GM21619 (cell line): ENCODE results near the gene LRRC3.
"Not testable (repeated sequence)": the region's sequence is repeated elsewhere in the genome, so short reads cannot be mapped to it uniquely, and the experiment has no call there.

ENCODE experiments used
- ATAC-seq: cut with Tn5 transposase; IDR thresholded peaks from one replicate; pipeline ENCODE4 v1.9.1; 2021; ENCODE audit not compliant: unreplicated experiment

LRRC3 gene

GRCh38 chr21:44494956-44495355 is 39.6 kb downstream of the LRRC3 start:
- no peak for ATAC-seq

- no peak for ATAC-seq
Observed at GRCh38 chr21:44495611-44496563, 40.6 kb downstream of the LRRC3 start.

- ATAC-seq, result no peak
Observed at GRCh38 chr21:44496564-44497550, 41.5 kb downstream of the LRRC3 start.

- ATAC-seq, result no peak
Observed at GRCh38 chr21:44497703-44498126, 42.4 kb downstream of the LRRC3 start.

- ATAC-seq, result no peak
Observed at GRCh38 chr21:44498280-44499210, 43.2 kb downstream of the LRRC3 start.

GRCh38 chr21:44499211-44499560 is 43.9 kb downstream of the LRRC3 start:
- ATAC-seq, result no peak

GRCh38 chr21:44499631-44500030 is 44.3 kb downstream of the LRRC3 start:
- ATAC-seq, result no peak

- ATAC-seq, result no peak
Observed at GRCh38 chr21:44500111-44500510, 44.8 kb downstream of the LRRC3 start.

- ATAC-seq, result no peak
Observed at GRCh38 chr21:44502171-44502958, 47.1 kb downstream of the LRRC3 start.

GRCh38 chr21:44503006-44503889 is 47.9 kb downstream of the LRRC3 start:
- not testable (repeated sequence) for ATAC-seq

GRCh38 chr21:44503901-44504399 is 48.6 kb downstream of the LRRC3 start:
- ATAC-seq, result no peak

GRCh38 chr21:44505673-44506278 is 50.5 kb downstream of the LRRC3 start:
- no peak for ATAC-seq

- no peak for ATAC-seq
Observed at GRCh38 chr21:44506279-44507255, 51.3 kb downstream of the LRRC3 start.

GRCh38 chr21:44507673-44508425 is 52.5 kb downstream of the LRRC3 start:
- ATAC-seq, result no peak

- no peak for ATAC-seq
Observed at GRCh38 chr21:44508426-44508710, 53.1 kb downstream of the LRRC3 start.

- ATAC-seq, result no peak
Observed at GRCh38 chr21:44508711-44509445, 53.6 kb downstream of the LRRC3 start.
